ENCODE data around the gene TCF7L1.

GRCh38 chr2:85277416-85278158, 144.4 kb downstream of the TCF7L1 start:
- no peak for TF ChIP-seq CTCF (IDR thresholded peaks at IDR 0.05; ENCODE audit: low read depth, low read length)
- TF ChIP-seq EZH2phosphoT487 (IDR thresholded peaks at IDR 0.05; ENCODE audit: low read depth): no peak
